Breast epithelium (tissue), 3 donors: Measurements from ENCODE around the gene ACACB.

Source experiments
- CTCF ChIP-seq, 3 donors: fragments of 450-650 bp; IDR thresholded peaks; one replicate each; pipeline ENCODE4 v1.5.1; 2016 to 2017; ENCODE audit warnings: antibody characterized with exemption in 3 of 3, mild to moderate bottlenecking in 3 of 3, moderate library complexity in 3 of 3
- POLR2A ChIP-seq: fragments of 450-650 bp; IDR thresholded peaks from one replicate; pipeline ENCODE4 v1.6.1; 2016; ENCODE audit warnings: antibody characterized with exemption, mild to moderate bottlenecking, moderate library complexity

- TF ChIP-seq POLR2A (no peak), CTCF (IDR thresholded peaks at IDR 0.05) (no peak)
Observed at GRCh38 chr12:109115404-109115757, 1.0 kb upstream of the ACACB start.
